Measurements from ENCODE around the gene FIZ1. TPM values are rescaled to one million over a fixed set of nuclear protein-coding genes. Genes with fewer than 3 reads are reported as not detected.
"Not testable (repeated sequence)": the region's sequence is repeated elsewhere in the genome, so short reads cannot be mapped to it uniquely, and the experiment has no call there.

FIZ1 gene
- total RNA-seq, 1 experiment from 2014 or later, result 21.5 TPM

- no peak overlapping the region for H3K4me3 Mint-ChIP-seq
- Histone ChIP-seq H3K4ac (ENCODE audit: low read depth, low read length) (no peak overlapping the region), H2AK5ac (ENCODE audit: insufficient read length, low read length) (no peak overlapping the region), H4K5ac (ENCODE audit: insufficient read length, low read depth, low read length) (no peak overlapping the region), H2AFZ (ENCODE audit: low read length) (no peak overlapping the region), H3K4me1 (ENCODE audit: insufficient read depth, low read length) (no peaks in the 10 kb centered on the region), H3K56ac (ENCODE audit: insufficient read length, low read depth, low read length) (no peak overlapping the region), H3K14ac (ENCODE audit: insufficient read depth, low read length) (no peak overlapping the region), H3K27ac (ENCODE audit: insufficient read length, low read depth, low read length) (no peak overlapping the region), H3K9ac (ENCODE audit: extremely low read depth, insufficient read length, low read length) (no peak overlapping the region), H3K27me3 (ENCODE audit: insufficient read depth, low read length) (no peaks in the 10 kb centered on the region), H3K79me2 (ENCODE audit: insufficient read depth, low read length) (no peaks in the 10 kb centered on the region; the same call in 1 of the 2 replicates), H2BK12ac (ENCODE audit: insufficient read length, low read depth, low read length) (no peak overlapping the region), H3K18ac (ENCODE audit: insufficient read length, low read depth, low read length) (no peak overlapping the region), H2BK20ac (ENCODE audit: low read depth, low read length, poor library complexity, severe bottlenecking) (no peak overlapping the region), H2BK120ac (ENCODE audit: low read depth, low read length, poor library complexity, severe bottlenecking) (no peak overlapping the region), H3K23ac (ENCODE audit: insufficient read length, low read depth, low read length) (no peak overlapping the region), H3K9me3 (ENCODE audit: control insufficient read depth, low read depth, low read length) (no peaks in the 10 kb centered on the region), H3K79me1 (ENCODE audit: insufficient read depth, low read depth, low read length, poor library complexity, severe bottlenecking) (no peaks in the 10 kb centered on the region), H4K91ac (ENCODE audit: insufficient read length, low read depth, low read length) (no peak overlapping the region), H3K4me2 (ENCODE audit: insufficient read depth, insufficient read length, low read length) (no peak overlapping the region), H3K23me2 (ENCODE audit: insufficient read length, low read depth, low read length, poor library complexity, severe bottlenecking) (peaks cover 7% of the 10 kb centered on the region), H4K20me1 (ENCODE audit: control insufficient read depth, insufficient read depth, insufficient read length) (no peaks in the 10 kb centered on the region), H3T11ph (ENCODE audit: low read length) (no peak overlapping the region), H2BK15ac (ENCODE audit: low read depth, low read length) (no peak overlapping the region), H4K8ac (replicated peaks; ENCODE audit: insufficient read length, low read depth, low read length) (no peak overlapping the region), H2BK5ac (ENCODE audit: insufficient read length, low read length) (no peak overlapping the region)
- no peak for DNase-seq
- no peak for TF ChIP-seq CTCF (conservative IDR thresholded peaks at IDR 0.05)
- H3K27ac Mint-ChIP-seq, result no peak overlapping the region
- H3K36me3 Mint-ChIP-seq (ENCODE audit: insufficient read depth in 1 of 3, low read depth in 3 of 3), result peaks cover 0 to 2% (median 0%) of the 10 kb centered on the region in 3 experiments; a peak in 2 of 7 replicates
- no CpG with 5 or more reads among the region's 11 CpGs for WGBS (ENCODE audit: extremely low coverage, insufficient read length, low lambda C conversion rate)
- H3K4me1 Mint-ChIP-seq, result peaks cover 26 to 31% of the 10 kb centered on the region in 2 experiments
- H3K9me3 Mint-ChIP-seq, result no peaks in the 10 kb centered on the region
- H3K27me3 Mint-ChIP-seq (ENCODE audit: low read depth), result peaks cover 9% of the 10 kb centered on the region
These were observed 14.4 kb downstream of the FIZ1 start for GRCh38 chr19:55584871-55585270.

DNA sequence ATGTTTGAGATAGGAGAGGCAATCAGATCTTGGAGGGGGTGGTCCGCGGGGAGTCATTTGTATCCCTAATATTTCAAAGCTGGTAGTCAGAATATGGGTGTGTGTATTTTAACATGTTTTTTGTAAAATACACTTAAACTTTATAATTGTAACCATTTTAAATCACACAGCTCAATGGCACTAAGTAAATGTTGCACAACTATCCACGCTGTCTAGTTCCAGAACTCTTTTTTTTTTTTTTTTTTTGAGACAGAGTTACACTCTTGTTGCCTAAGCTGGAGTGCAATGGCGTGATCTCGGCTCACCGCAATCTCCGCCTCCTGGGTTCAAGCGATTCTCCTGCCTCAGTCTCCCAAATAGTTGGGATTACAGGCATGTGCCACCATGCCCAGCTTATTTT, 15.4 kb downstream of the FIZ1 start:
- no CpG with 5 or more reads among the region's 8 CpGs for WGBS (ENCODE audit: extremely low coverage, insufficient read length, low lambda C conversion rate)
- H2BK12ac ChIP-seq (ENCODE audit: insufficient read length, low read depth, low read length); H3K14ac ChIP-seq (ENCODE audit: insufficient read depth, low read length); H3K27me3 ChIP-seq (ENCODE audit: insufficient read depth, low read length); H4K91ac ChIP-seq (ENCODE audit: insufficient read length, low read depth, low read length); H3K79me1 ChIP-seq (ENCODE audit: insufficient read depth, low read depth, low read length, poor library complexity, severe bottlenecking); H2AFZ ChIP-seq (ENCODE audit: low read length); H3K9ac ChIP-seq (ENCODE audit: extremely low read depth, insufficient read length, low read length); H3K9me3 ChIP-seq (ENCODE audit: control insufficient read depth, low read depth, low read length); H2BK20ac ChIP-seq (ENCODE audit: low read depth, low read length, poor library complexity, severe bottlenecking); H3K23me2 ChIP-seq (ENCODE audit: insufficient read length, low read depth, low read length, poor library complexity, severe bottlenecking); H3K27ac Mint-ChIP-seq; H3K27ac ChIP-seq (ENCODE audit: insufficient read length, low read depth, low read length); H2BK120ac ChIP-seq (ENCODE audit: low read depth, low read length, poor library complexity, severe bottlenecking); H3T11ph ChIP-seq (ENCODE audit: low read length); H3K9me3 Mint-ChIP-seq; H3K4ac ChIP-seq (ENCODE audit: low read depth, low read length); H3K79me2 ChIP-seq (ENCODE audit: insufficient read depth, low read length); H4K5ac ChIP-seq (ENCODE audit: insufficient read length, low read depth, low read length); H3K4me2 ChIP-seq (ENCODE audit: insufficient read depth, insufficient read length, low read length); H2AK5ac ChIP-seq (ENCODE audit: insufficient read length, low read length); H4K8ac ChIP-seq (replicated peaks; ENCODE audit: insufficient read length, low read depth, low read length); H3K4me1 ChIP-seq (ENCODE audit: insufficient read depth, low read length); H2BK15ac ChIP-seq (ENCODE audit: low read depth, low read length); H3K27me3 Mint-ChIP-seq (ENCODE audit: low read depth); H2BK5ac ChIP-seq (ENCODE audit: insufficient read length, low read length); H3K36me3 Mint-ChIP-seq (ENCODE audit: insufficient read depth in 1 of 3, low read depth in 3 of 3); H3K23ac ChIP-seq (ENCODE audit: insufficient read length, low read depth, low read length); DNase-seq; H3K4me3 Mint-ChIP-seq; H3K56ac ChIP-seq (ENCODE audit: insufficient read length, low read depth, low read length); H3K18ac ChIP-seq (ENCODE audit: insufficient read length, low read depth, low read length); H4K20me1 ChIP-seq (ENCODE audit: control insufficient read depth, insufficient read depth, insufficient read length): not testable (repeated sequence)
- peaks cover 23 to 25% of the 10 kb centered on the region in 2 experiments for H3K4me1 Mint-ChIP-seq
